Pericardium fibroblast (primary cell): Measurements from ENCODE around the gene TEX26. TPM values are rescaled to one million over a fixed set of nuclear protein-coding genes. Genes with fewer than 3 reads are reported as not detected.

ENCODE experiments used
- total RNA-seq: library from RNA; depleted of rRNA; stranded (reverse); fragments of >200 nt; gene quantifications from 2 replicates; pipeline ENCODE4 v1.2.3, GENCODE V29; 2015

Gene TEX26
- total RNA-seq: not detected in 2 replicates

DNA sequence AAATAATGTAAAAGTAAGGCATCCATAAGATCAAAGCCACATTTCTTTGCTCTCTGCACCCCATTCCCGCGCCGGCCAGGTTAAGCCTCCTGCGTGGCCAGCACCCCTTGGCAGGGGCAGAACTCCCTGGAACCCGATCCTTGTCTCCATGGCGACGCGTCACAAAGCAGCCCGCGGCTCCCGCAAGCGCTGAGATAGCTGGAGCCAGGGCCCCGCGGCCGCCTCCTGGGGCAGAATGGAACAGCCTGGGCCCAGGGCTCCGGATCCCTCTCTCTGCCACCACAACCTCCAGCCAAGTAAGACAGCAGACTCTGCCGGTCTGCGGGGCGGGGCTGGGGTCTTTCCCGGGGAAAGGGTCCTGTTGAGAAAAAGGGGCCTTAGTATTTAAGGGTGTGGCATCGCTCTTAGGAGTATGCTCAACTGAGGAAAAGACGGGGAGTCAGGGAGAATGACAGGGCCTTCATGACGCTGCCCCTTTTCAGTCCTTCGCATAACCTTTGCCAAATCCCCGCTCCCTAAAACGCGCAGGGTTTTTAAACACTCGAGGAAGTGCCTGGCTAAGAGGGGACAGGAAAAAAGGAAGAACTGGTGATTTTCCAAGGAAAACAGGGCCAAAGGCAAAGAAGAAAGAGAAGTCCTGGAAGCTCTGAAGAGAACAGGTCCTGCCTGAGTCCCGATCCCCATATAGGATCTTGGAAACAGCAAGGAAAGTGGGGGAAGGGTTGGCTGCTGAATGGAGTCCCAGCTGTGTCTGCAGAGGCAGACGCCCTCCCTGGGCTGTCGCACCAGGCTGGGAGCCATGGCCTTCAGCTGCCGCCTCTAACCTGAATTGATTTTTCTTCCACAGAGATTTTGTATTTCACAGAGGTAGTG, at the start of gene TEX26:
TSS of gene TEX26 (plus strand) at position 176 of the 873 bp plus-strand sequence. CDS start at position 236, 60 bp downstream.

DNA sequence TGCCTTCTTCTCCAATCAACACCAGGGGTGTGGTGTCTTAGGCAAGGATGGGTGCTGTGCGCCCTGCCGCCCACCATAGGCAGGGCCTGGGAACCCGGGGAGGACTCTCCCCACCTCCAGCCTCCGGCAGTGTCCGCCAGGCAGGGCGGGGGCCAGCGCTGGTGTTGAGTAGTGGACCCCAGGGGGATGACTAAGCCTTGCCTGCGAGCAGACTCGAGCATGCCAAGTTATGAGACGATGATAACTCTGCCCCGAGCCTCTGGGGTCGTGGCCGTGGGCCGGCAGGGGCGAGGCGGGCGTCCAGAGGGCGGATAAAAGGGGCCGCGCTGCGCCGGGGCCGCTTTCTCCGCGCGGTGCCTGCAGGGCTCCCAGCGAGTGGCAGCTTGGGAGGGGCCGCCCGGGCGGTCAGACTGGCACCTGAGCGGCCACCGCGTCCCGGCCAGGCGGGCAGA, 26.5 kb upstream of the TEX26 start, which contains the start of gene MEDAG:
TSS of gene MEDAG (plus strand) at position 340 of the 452 bp plus-strand sequence. CDS start 245 bp downstream, outside the sequence.

Other genes starting within 250 kb of the TEX26 start
- gene ALOX5AP, start 197.1 kb upstream of the TEX26 start, total RNA-seq: 0.26 and 1.2 TPM in 2 replicates
- 49.2 and 210 TPM in 2 replicates for gene MEDAG, start 26.4 kb upstream of the TEX26 start, total RNA-seq
- gene HSPH1, start 229.2 kb downstream of the TEX26 start, total RNA-seq: 14.9 and 21.7 TPM in 2 replicates